ENCODE measurements around the gene LGMN. TPM values are rescaled to one million over a fixed set of nuclear protein-coding genes. Genes with fewer than 3 reads are reported as not detected.

Gene LGMN
- total and polyA plus RNA-seq, 9 of the 15 experiments (the other 6 are each of a cell fraction or from before 2014, with no cell fraction given) = 0.05 to 1.4 (median 0.43) TPM; not detected in 2

DNA sequence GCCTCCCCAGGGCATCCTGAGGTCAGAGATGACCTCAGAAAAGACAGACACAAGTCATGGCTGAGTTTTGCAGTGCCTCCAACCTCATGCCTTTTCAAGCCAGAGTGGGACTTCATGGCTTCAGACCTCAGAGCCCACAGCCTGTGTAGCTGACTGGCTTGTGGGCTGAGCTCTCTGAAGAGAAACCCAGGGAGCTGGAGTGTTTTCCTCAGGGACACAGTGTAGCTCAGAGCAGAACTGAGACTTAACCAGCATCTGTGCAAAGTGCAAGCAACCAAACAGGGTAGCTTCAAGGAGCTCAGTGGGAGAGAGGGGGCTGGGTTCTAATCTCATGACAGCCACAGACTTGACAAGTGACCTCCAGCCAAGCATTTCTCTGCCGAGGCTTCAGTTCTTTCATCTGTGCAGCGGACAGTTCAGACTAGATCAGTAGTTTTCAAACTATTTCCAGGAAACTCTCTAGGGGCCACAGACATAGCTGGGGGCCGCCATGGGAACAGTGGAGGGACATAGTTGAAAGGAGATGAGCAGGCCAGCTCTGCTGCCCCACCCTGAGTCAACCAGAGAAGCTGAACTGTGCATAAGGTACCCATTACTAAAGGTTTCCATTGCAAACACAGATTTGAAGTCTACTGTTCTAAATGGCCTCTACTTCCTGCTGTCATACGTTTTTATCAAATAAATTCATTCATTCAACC is 80.0 kb downstream of the LGMN start:
- WGBS (ENCODE audit: insufficient coverage, low coverage, missing lambda C conversion rate) = 2% methylated on average over 4 of the region's 4 CpGs
- FAIRE-seq (no peak), DNase-seq (ENCODE audit: extremely low read depth in 1 of 4, low spot score in 3 of 4) (no peak), ATAC-seq (no peak)
- CTCF ChIA-PET (ENCODE audit: low intra/inter-chr PET ratio) = no interaction called here
- Histone ChIP-seq H2AFZ (ENCODE audit: low read depth, low read length) (no peak overlapping the region), H3K79me2 (ENCODE audit: control insufficient read depth, insufficient read depth, low read length) (no peaks in the 10 kb centered on the region), H3K27me3 (ENCODE audit: control insufficient read depth in 2 of 2, insufficient read depth in 2 of 2, low read length in 2 of 2) (peaks cover 3 to 4% of the 10 kb centered on the region in 2 experiments; a peak in 2 of 5 replicates), H3K36me3 (ENCODE audit: control insufficient read depth, insufficient read depth, low read length) (no peaks in the 10 kb centered on the region), H3K9me3 (replicated peaks; ENCODE audit: control insufficient read depth, insufficient read depth, low read depth, low read length) (no peaks in the 10 kb centered on the region), H3K4me1 (replicated peaks in 1 of 2; ENCODE audit: control insufficient read depth in 2 of 2, insufficient read depth in 2 of 2, low read length in 2 of 2) (no peaks in the 10 kb centered on the region; a peak in 3 of 5 replicates), H3K27ac (ENCODE audit: extremely low read depth, low read depth, low read length) (no peak overlapping the region), H3K9ac (ENCODE audit: insufficient read depth in 1 of 2, low read depth in 2 of 2, low read length in 2 of 2) (no peak overlapping the region), H4K20me1 (replicated peaks; ENCODE audit: control insufficient read depth, insufficient read depth, low read length) (no peaks in the 10 kb centered on the region), H3K4me2 (ENCODE audit: insufficient read depth, low read length) (no peak overlapping the region), H3K9me1 (ENCODE audit: control insufficient read depth, insufficient read depth, low read length) (peaks cover 3% of the 10 kb centered on the region), H3K4me3 (no peak overlapping the region)
- TF ChIP-seq TFAP4 (CRISPR knock-in tag; IDR thresholded peaks at IDR 0.05; ENCODE audit: borderline replicate concordance) (no peak), HDGF (IDR thresholded peaks at IDR 0.05) (no peak), ESRRB (CRISPR knock-in tag; IDR thresholded peaks at IDR 0.05; ENCODE audit: borderline replicate concordance) (no peak), DDX20 (tag; IDR thresholded peaks at IDR 0.05; ENCODE audit: low read depth) (no peak), ATF7 (IDR thresholded peaks at IDR 0.05) (no peak), SNRNP70 (optimal IDR thresholded peaks at IDR 0.05; ENCODE audit: low read depth, low read length) (no peak), GTF2A2 (tag; IDR thresholded peaks at IDR 0.05) (no peak)
- TF ChIP-seq, protein P1, sequence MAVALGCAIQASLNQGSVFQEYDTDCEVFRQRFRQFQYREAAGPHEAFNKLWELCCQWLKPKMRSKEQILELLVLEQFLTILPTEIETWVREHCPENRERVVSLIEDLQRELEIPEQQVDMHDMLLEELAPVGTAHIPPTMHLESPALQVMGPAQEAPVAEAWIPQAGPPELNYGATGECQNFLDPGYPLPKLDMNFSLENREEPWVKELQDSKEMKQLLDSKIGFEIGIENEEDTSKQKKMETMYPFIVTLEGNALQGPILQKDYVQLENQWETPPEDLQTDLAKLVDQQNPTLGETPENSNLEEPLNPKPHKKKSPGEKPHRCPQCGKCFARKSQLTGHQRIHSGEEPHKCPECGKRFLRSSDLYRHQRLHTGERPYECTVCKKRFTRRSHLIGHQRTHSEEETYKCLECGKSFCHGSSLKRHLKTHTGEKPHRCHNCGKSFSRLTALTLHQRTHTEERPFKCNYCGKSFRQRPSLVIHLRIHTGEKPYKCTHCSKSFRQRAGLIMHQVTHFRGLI (CRISPR knock-in tag; IDR thresholded peaks at IDR 0.05) = no peak
- TF ChIP-seq, protein P2, sequence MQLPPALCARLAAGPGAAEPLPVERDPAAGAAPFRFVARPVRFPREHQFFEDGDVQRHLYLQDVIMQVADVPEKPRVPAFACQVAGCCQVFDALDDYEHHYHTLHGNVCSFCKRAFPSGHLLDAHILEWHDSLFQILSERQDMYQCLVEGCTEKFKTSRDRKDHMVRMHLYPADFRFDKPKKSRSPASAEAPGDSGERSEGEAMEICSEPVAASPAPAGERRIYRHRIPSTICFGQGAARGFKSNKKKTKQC (CRISPR knock-in tag; IDR thresholded peaks at IDR 0.05) = no peak
- TF ChIP-seq, protein P3, sequence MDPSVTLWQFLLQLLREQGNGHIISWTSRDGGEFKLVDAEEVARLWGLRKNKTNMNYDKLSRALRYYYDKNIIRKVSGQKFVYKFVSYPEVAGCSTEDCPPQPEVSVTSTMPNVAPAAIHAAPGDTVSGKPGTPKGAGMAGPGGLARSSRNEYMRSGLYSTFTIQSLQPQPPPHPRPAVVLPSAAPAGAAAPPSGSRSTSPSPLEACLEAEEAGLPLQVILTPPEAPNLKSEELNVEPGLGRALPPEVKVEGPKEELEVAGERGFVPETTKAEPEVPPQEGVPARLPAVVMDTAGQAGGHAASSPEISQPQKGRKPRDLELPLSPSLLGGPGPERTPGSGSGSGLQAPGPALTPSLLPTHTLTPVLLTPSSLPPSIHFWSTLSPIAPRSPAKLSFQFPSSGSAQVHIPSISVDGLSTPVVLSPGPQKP (CRISPR knock-in tag; IDR thresholded peaks at IDR 0.05) = no peak
- POLR2A ChIA-PET = no interaction called here
- BruUV-seq (replicated peaks) = no TSS peak
- in situ Hi-C loops (cut with MboI) (no loop called here), intact Hi-C loops (cut with micrococcal nuclease) (no loop called here)
